Stimulated activated CD8-positive, alpha-beta memory T cell treated with anti-CD3 and anti-CD28 coated beads, Interleukin-4, amount 100 ng/mL, for 24 hours (primary cell): ENCODE results near the gene SAG.
"Not testable (repeated sequence)": the region's sequence is repeated elsewhere in the genome, so short reads cannot be mapped to it uniquely, and the experiment has no call there.

ENCODE experiments used
- DNase-seq: peaks from one replicate; pipeline ENCODE4 v3.0.0-alpha.2; 2020; ENCODE audit warnings: low read depth

Gene SAG

GRCh38 chr2:233331536-233331935 lies 23.9 kb downstream of the SAG start:
- peak; percentile 49 for DNase-seq

DNA sequence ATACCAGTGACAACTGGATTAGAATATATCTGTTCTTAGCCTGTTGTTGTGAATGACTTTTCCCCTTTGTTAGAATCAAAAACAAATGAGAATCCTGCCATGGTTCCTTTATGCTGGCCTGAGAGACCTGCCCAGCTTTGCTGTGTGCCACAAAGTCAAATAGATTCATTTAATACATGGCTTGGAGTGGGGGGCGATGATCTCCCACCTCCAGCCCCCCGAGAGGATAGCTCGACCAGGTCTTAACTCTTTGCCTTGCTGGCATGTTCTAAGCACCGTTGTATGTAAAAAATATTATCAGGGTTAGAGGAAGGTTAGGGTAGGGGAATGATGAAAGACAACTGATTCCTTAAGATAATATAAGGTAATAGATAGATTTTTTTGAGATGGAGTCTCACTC lies 24.5 kb downstream of the SAG start:
- no peak for DNase-seq

GRCh38 chr2:233334915-233335314 lies 27.3 kb downstream of the SAG start:
- no peak for DNase-seq

GRCh38 chr2:233336091-233336490 lies 28.5 kb downstream of the SAG start:
- not testable (repeated sequence) for DNase-seq

DNA sequence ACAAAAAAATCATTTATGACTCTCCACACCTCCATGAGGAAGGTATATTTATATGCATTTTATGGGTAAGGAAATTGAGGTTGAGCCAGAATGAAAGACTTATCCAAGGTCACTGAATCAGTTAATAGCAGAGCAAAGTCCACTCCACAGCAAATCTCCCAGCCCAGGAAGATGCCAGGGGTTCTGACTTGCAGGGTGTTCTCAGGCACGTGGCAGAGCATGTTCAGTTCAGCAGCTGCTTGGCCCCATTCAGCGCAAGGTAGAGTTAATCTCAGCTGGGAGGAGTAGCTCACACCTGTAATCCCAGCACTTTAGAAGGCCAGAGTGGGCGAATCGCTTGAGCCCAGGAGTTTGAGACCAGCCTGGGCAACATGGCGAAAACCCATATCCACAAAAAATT lies 28.9 kb downstream of the SAG start:
- no peak for DNase-seq

GRCh38 chr2:233338046-233338445 lies 30.4 kb downstream of the SAG start:
- DNase-seq, result no peak

DNA sequence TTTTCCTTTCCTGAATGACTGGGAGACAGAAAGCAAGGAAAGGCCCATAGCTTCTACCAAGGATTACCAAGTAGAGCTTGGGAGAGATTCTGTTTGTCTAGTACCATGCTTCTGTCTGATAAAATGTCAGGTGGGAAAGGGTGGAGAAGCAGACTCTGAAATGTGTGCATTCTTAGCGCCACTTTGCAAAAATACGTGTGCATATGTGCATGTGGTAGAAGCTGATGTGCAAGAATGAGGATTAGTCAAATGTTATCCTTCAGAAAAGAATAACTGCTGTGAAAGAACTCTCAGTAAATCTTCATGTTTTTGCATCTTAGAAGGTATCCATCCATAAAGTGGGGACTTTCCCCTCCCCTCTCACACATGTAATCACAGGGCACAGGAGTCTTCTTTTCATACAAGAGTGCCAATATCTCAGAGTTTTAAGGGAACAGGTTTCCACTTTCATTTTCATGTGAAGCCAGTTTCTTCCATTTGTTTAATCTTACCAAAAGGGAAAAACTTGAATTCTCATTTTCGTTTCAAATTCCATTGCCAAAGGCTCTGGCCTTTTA lies 31.3 kb downstream of the SAG start:
- DNase-seq, result no peak

- no peak for DNase-seq
Measured at GRCh38 chr2:233339427-233339826, 31.8 kb downstream of the SAG start.

- DNase-seq, result no peak
Measured at GRCh38 chr2:233341296-233341695, 33.7 kb downstream of the SAG start.

GRCh38 chr2:233342301-233342700 lies 34.7 kb downstream of the SAG start:
- DNase-seq, result no peak

DNA sequence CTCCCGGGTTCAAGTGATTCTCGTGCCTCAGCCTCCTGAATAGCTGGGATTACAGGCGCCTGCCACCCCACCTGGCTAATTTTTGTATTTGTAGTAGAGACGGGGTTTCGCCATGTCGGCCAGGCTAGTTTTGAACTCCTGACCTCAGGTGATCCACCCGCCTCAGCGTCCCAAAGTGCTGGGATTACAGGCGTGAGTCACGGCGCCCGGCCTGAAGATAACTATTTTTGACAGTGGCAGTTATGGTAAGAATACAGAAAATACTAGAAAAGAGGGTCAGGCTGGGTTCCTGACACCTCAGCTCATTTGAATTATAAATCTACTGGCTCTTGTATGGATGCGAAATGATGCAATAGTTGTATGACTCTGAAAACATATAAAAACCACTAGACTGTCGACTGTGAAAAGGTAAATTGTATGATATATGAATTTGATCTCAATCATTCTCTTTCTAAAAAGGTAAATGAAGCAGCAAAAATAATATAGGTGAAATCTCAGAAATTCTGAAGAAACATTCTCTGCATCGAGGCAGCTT lies 35.6 kb downstream of the SAG start:
- no peak for DNase-seq

- DNase-seq, result no peak
Measured at GRCh38 chr2:233346376-233346775, 38.8 kb downstream of the SAG start.

- no peak for DNase-seq
Measured at GRCh38 chr2:233346930-233347329, 39.3 kb downstream of the SAG start.

- DNase-seq, result no peak
Measured at GRCh38 chr2:233349005-233349998, 41.7 kb downstream of the SAG start.

DNA sequence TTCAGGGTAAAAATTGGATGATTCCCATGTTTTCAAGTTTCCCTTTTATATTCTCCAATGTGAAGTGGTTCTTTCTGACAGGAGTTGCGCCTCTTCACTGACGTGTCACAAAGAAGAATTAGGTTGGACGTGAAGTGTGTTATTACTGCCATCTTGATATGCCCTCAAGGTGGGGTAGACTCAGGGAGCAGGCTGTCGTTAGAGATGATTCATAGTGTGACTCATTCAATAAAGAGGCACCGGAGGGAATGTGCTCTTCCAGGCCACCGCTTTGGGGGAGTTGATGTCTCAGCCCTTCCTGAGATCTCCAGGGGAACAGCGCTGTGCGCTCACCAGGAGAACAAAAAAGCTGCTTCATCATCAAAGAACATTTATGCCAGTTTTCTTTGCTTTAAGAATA lies 43.1 kb downstream of the SAG start:
- no peak for DNase-seq

GRCh38 chr2:233351423-233351822 lies 43.8 kb downstream of the SAG start:
- no peak for DNase-seq

DNA sequence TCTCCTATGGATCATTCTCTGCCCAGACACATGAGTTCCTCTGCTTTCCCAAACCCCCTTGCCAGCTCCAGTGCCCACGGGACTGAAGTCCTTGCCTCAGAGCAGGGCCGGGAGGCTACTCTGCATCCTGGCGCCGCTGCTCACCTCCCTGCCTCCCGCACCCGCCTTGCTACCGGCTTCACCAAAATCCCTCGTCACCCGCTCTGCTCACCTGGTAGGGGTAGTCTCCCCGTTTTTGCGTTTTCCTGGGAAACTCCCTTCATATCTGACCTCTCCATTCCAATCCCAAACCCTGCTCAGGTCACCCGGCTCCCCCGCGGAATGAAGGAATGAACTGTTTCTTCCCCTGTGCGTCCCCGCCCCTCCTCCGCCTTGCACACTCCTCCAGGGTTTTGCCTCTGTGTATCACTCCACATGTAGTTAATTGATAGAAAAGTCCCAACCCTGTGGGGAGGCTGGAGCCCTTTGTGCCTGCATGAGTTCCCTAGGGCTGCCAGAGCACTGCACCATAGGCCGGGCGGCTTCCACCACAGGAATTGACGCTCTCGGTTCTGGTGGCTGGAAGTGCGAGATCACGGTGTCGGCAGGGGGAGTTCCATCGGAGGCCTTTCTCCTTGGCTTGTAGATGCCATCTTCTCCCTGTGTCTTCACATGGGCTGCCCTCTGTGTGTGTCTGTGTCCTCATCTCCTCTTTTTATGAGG lies 44.7 kb downstream of the SAG start:
- DNase-seq, result no peak

DNA sequence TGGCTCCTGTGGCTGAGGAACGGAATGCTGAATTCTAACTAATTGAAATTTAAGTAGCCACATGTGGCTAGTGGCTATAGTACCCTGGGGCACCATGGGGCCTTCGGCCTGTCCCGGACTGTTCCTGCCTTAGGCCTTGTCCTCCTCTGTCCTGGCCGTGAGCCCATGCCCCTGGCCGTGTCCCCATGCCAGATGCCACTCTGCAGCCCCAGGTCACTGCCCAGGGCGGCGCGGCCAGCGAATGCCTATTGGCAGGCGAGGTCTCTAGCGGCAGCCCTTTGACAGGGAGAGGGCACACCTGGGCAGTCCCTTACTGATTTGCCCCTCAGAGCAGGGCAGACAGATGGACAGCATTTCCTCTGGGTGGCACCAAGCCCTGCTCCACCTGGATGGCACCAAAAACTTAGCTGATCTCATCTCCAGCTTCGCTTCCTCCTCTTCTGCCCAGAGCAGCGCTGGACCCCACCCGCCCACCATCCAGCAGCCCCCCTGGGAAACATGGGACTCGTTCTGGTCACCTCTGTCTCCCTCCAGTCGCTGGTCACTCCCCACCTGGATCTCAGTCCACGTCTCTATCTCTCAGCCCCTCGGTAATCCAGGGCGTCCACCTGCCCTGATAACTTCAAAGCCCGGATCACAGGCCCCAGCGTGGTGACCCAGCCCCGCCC lies 45.6 kb downstream of the SAG start:
- DNase-seq, result no peak

DNA sequence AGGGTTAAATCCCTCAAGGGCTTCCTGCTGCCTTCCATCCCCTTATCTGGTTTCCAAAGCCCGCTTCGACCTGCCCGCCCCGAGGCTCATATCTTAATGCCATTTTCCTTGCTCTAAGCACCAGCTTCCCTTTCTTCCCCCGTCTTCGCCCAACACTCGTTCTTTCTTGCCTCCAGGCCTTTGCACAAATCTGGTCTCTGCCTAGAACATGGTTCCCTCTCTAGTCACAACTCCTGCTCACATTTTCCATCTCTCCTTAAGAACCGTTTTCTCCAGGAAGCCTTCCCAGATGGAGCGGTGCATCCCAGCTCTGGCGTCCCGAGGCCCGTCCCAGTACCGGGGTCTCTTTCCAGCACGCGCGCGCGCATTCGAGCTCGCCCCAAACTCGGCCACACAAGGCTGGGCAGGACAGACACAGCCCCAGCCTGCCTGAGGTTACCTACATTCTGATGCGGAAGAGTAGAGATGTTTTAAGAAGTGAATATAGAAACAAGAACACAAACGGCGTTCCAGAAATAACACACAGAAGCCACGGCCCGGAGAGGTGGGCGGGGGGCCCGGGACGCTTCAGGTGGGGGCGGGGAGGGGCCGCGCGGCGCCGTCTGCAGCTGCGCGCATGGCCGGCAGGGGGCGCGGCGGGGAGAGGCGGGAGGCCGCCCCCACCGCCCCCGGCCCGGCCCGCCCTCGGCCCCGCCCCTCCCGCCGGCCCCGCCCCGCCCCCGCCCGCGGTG lies 46.3 kb downstream of the SAG start, which contains the start of gene DGKD:
TSS of gene DGKD (plus strand) at position 726 of the 731 bp plus-strand sequence. CDS start 25 bp downstream, outside the sequence.
- peak; percentile 70 for DNase-seq

- DNase-seq, result no peak
Measured at GRCh38 chr2:233354500-233354924, 46.9 kb downstream of the SAG start.

DNA sequence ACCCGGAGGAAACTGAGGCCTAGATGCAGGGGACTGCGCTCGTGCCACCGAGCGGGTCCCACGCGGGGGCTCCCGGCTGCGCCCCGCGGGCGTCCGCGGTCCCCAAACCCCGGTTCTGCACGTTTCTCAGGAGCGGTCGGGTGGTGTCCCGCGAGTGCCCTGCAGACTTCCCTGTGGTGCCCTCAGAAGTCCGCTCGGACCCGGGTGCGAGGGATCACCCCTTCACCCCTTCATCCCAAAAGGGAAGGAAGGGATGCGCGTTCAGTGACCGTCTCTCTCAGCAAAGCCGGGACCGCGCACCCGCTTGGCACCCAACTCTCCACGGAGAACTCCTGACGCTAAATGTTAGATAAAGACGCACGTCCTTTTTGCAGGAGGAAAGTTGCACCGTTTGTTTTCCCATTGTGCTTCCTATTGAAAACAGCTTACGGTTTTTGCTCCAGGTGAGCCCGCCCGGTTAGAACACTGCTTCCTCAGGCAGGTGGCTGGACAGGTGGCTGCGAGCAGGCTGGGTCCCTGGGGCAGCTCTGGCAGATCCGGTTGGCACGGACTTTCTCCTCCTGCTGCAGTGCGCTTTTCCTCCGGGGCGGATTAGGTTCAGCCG lies 47.5 kb downstream of the SAG start:
- no peak for DNase-seq
